Natural killer cell (primary cell): Measurements from ENCODE around the gene DHRS13. TPM values are rescaled to one million over a fixed set of nuclear protein-coding genes. Genes with fewer than 3 reads are reported as not detected.

ENCODE experiments used
- ATAC-seq, 3 donors: fragments of 150-1000 bp in 2 of 3; fragments of 200-7000 bp in 1 of 3; cut with Tn5 transposase; 1 replicate in 1 of 3; 2 replicates in 2 of 3; pipeline ENCODE4 v1.10.0; 2021; ENCODE audit warnings: mild to moderate bottlenecking in 2 of 3, moderate library complexity in 2 of 3
- DNase-seq, 2 donors: peaks; one replicate each; pipeline versions ENCODE4 v3.0.0 to v3.0.0-alpha.2; 2013 to 2021; ENCODE audit warnings: mixed read lengths in 1 of 2
- H3K27ac ChIP-seq: one replicate; pipeline ENCODE4 v1.5.1; 2013; ENCODE audit warnings: mild to moderate bottlenecking, low read length
- H3K27me3 ChIP-seq: one replicate; pipeline ENCODE4 v1.6.1; 2013; ENCODE audit warnings: low read length; ENCODE audit not compliant: control insufficient read depth, insufficient read depth
- H3K36me3 ChIP-seq: one replicate; pipeline ENCODE4 v1.6.1; 2013; ENCODE audit warnings: low read length; ENCODE audit not compliant: control insufficient read depth, insufficient read depth
- H3K4me1 ChIP-seq: one replicate; pipeline ENCODE4 v1.6.1; 2013; ENCODE audit warnings: low read length; ENCODE audit not compliant: control insufficient read depth, insufficient read depth
- H3K4me3 ChIP-seq: one replicate; pipeline ENCODE4 v1.5.1; 2013; ENCODE audit warnings: low read length
- H3K9me3 ChIP-seq: one replicate; pipeline ENCODE4 v1.6.1; 2013; ENCODE audit warnings: low read length; ENCODE audit not compliant: control insufficient read depth, insufficient read depth
- H3K27ac Mint-ChIP-seq, 2 donors: one replicate each; pipeline ENCODE4 v1.8.0; 2022; ENCODE audit warnings: mild to moderate bottlenecking in 2 of 2, mixed read lengths in 2 of 2, moderate library complexity in 1 of 2
- H3K27me3 Mint-ChIP-seq, 2 donors: one replicate each; pipeline ENCODE4 v1.8.0; 2022; ENCODE audit warnings: low read depth in 2 of 2, mixed read lengths in 2 of 2
- H3K36me3 Mint-ChIP-seq: one replicate; pipeline ENCODE4 v1.8.0; 2022; ENCODE audit warnings: mixed read lengths
- H3K4me1 Mint-ChIP-seq, 2 donors: one replicate each; pipeline ENCODE4 v1.8.0; 2022; ENCODE audit warnings: mixed read lengths in 2 of 2
- H3K4me3 Mint-ChIP-seq: one replicate; pipeline ENCODE4 v1.8.0; 2022; ENCODE audit warnings: mild to moderate bottlenecking, moderate library complexity, mixed read lengths
- H3K9me3 Mint-ChIP-seq, 2 donors: one replicate each; pipeline ENCODE4 v1.8.0; 2022; ENCODE audit warnings: mixed read lengths in 2 of 2
- CTCF ChIP-seq: fragments of 200-600 bp; IDR thresholded peaks from one replicate; pipeline ENCODE4 v1.8.0; 2022; ENCODE audit warnings: antibody characterized with exemption
- WGBS: methylation state at CpG from one replicate; pipeline ENCODE4 v1.1.7; 2013; ENCODE audit warnings: missing lambda C conversion rate; ENCODE audit not compliant: insufficient coverage; 5-methylcytosine and 5-hydroxymethylcytosine counted together
- intact Hi-C: fragments of 100-400 bp; cut with micrococcal nuclease; formaldehyde crosslinking; loops from one replicate; pipeline ENCODE4 v1.14.2; 2022
- total RNA-seq, 4 donors: library from RNA; stranded (reverse); fragments of 120-200 nt in 1 of 4; gene quantifications; one replicate each; pipeline versions ENCODE4 v1.2.3 to v1.2.4, GENCODE V29; 2013 to 2022

The DHRS13 gene
- total RNA-seq, 3 donors from 2014 or later (not counting 1 experiment from before 2014, with no cell fraction given): 22.5 to 27.3 (median 23.2) TPM

- no peak overlapping the region for H3K4me3 Mint-ChIP-seq
- H3K36me3 ChIP-seq: peaks cover 92% of the 10 kb centered on the region
- no peaks in the 10 kb centered on the region for H3K9me3 ChIP-seq
- TF ChIP-seq CTCF: no peak
- H3K36me3 Mint-ChIP-seq: peaks cover 20% of the 10 kb centered on the region
- no peaks in the 10 kb centered on the region for H3K27me3 Mint-ChIP-seq
- H3K4me3 ChIP-seq: no peak overlapping the region
- no peak for ATAC-seq
- no peaks in the 10 kb centered on the region for H3K9me3 Mint-ChIP-seq
- no peak for DNase-seq
- 94% methylated on average over 12 of the region's 12 CpGs for WGBS
- H3K27me3 ChIP-seq: no peaks in the 10 kb centered on the region
- no peak overlapping the region for H3K27ac ChIP-seq
- H3K4me1 ChIP-seq: no peaks in the 10 kb centered on the region
- peak overlapping the region; percentile 59 to 78 for H3K27ac Mint-ChIP-seq
- intact Hi-C loops: no loop called here
- H3K4me1 Mint-ChIP-seq: peaks cover 6 to 8% of the 10 kb centered on the region in 2 donors
Observed at GRCh38 chr17:28917029-28917428, 14.2 kb upstream of the DHRS13 start.

GRCh38 chr17:28916302-28916934 lies 13.5 kb upstream of the DHRS13 start:
- H3K27ac Mint-ChIP-seq: peak overlapping the region; percentile 59 to 78
- WGBS: 56% methylated on average over 6 of the region's 6 CpGs
- ATAC-seq (peak; percentile 75 to 82 (median 81)), DNase-seq (peak in 1 of 2 donors; percentile 69)
- intact Hi-C loops: loop anchor here (1.0 kb wide), 1 partner anchor 153 kb away; no protein-coding TSS in a partner anchor
- no peaks in the 10 kb centered on the region for H3K27me3 Mint-ChIP-seq
- H3K9me3 ChIP-seq: no peaks in the 10 kb centered on the region
- peaks cover 20% of the 10 kb centered on the region for H3K36me3 Mint-ChIP-seq
- no peaks in the 10 kb centered on the region for H3K9me3 Mint-ChIP-seq
- H3K27ac ChIP-seq: no peak overlapping the region
- H3K36me3 ChIP-seq: peaks cover 92% of the 10 kb centered on the region
- H3K4me3 Mint-ChIP-seq: no peak overlapping the region
- peaks cover 3 to 6% of the 10 kb centered on the region in 2 donors for H3K4me1 Mint-ChIP-seq
- no peaks in the 10 kb centered on the region for H3K4me1 ChIP-seq
- H3K27me3 ChIP-seq: no peaks in the 10 kb centered on the region
- peak; percentile 76 for TF ChIP-seq CTCF
- no peak overlapping the region for H3K4me3 ChIP-seq

- Mint-ChIP-seq H3K27me3 (no peaks in the 10 kb centered on the region), H3K4me3 (no peak overlapping the region), H3K27ac (peak overlapping the region in 1 of 2 donors; percentile 58), H3K9me3 (no peaks in the 10 kb centered on the region), H3K4me1 (peaks cover 0 to 6% of the 10 kb centered on the region in 2 donors), H3K36me3 (peaks cover 20% of the 10 kb centered on the region)
- Histone ChIP-seq H3K4me3 (no peak overlapping the region), H3K4me1 (no peaks in the 10 kb centered on the region), H3K27me3 (no peaks in the 10 kb centered on the region), H3K27ac (no peak overlapping the region), H3K9me3 (no peaks in the 10 kb centered on the region), H3K36me3 (peaks cover 96% of the 10 kb centered on the region)
- 92% methylated on average over 6 of the region's 6 CpGs for WGBS
- DNase-seq (no peak), ATAC-seq (no peak)
- intact Hi-C loops: no loop called here
- TF ChIP-seq CTCF: no peak
Observed at GRCh38 chr17:28912938-28913333, 10.1 kb upstream of the DHRS13 start.
